GM23338 (cell line): ENCODE measurements around the gene CHGA. TPM values are rescaled to one million over a fixed set of nuclear protein-coding genes. Genes with fewer than 3 reads are reported as not detected.

Experiments used
- ATAC-seq: fragments of 200-7000 bp; cut with Tn5 transposase; 3 replicates; pipeline ENCODE4 v1.9.1; 2020
- DNase-seq: peaks from one replicate; pipeline ENCODE4 v3.0.0-alpha.2; 2015; ENCODE audit warnings: low spot score
- H2AFZ ChIP-seq: fragments of 200-600 bp; sonication (generic); 2 replicates; pipeline ENCODE4 v1.8.0; 2016; ENCODE audit warnings: antibody characterized with exemption, mild to moderate bottlenecking, moderate library complexity
- H3F3A ChIP-seq: fragments of 200-600 bp; sonication (generic); replicated peaks from 2 replicates; pipeline ENCODE4 v1.8.0; 2017; ENCODE audit warnings: antibody characterized with exemption, mixed run types, low read depth
- H3K27ac ChIP-seq: fragments of 200-600 bp; sonication (generic); 2 replicates; pipeline ENCODE4 v1.6.1; 2016; ENCODE audit warnings: low read depth
- H3K27me3 ChIP-seq: fragments of 200-600 bp; sonication (generic); 2 replicates; pipeline ENCODE4 v1.8.0; 2016; ENCODE audit warnings: mild to moderate bottlenecking, mixed run types, moderate library complexity; ENCODE audit not compliant: insufficient read depth
- H3K36me3 ChIP-seq: fragments of 200-600 bp; sonication (generic); 2 replicates; pipeline ENCODE4 v1.8.0; 2016; ENCODE audit warnings: mild to moderate bottlenecking; ENCODE audit not compliant: insufficient read depth
- H3K4me1 ChIP-seq: fragments of 200-600 bp; sonication (generic); 2 replicates; pipeline ENCODE4 v1.8.0; 2016; ENCODE audit warnings: mild to moderate bottlenecking, moderate library complexity; ENCODE audit not compliant: insufficient read depth
- H3K4me2 ChIP-seq: fragments of 200-600 bp; sonication (generic); 2 replicates; pipeline ENCODE4 v1.7.1; 2017; ENCODE audit warnings: mixed run types
- H3K4me3 ChIP-seq: fragments of 200-600 bp; sonication (generic); 2 replicates; pipeline ENCODE4 v1.6.1; 2016; ENCODE audit warnings: mixed run types
- H3K79me2 ChIP-seq: fragments of 200-600 bp; sonication (generic); replicated peaks from 2 replicates; pipeline ENCODE4 v1.8.0; 2017; ENCODE audit warnings: mild to moderate bottlenecking; ENCODE audit not compliant: insufficient read depth
- H3K9me2 ChIP-seq: fragments of 200-600 bp; sonication (generic); 2 replicates; pipeline ENCODE4 v1.8.0; 2017; ENCODE audit not compliant: insufficient read depth
- H4K20me1 ChIP-seq: fragments of 200-600 bp; sonication (generic); replicated peaks from 2 replicates; pipeline ENCODE4 v1.8.0; 2017; ENCODE audit warnings: mild to moderate bottlenecking; ENCODE audit not compliant: insufficient read depth
- H3K27ac Mint-ChIP-seq: 2 replicates; pipeline ENCODE4 v1.8.0; 2020; ENCODE audit warnings: inconsistent platforms, mild to moderate bottlenecking, moderate library complexity, mixed read lengths
- H3K27me3 Mint-ChIP-seq: 3 replicates; pipeline ENCODE4 v1.8.0; 2022; ENCODE audit warnings: low read depth, mild to moderate bottlenecking, moderate library complexity, mixed read lengths, inconsistent platforms; ENCODE audit not compliant: insufficient read depth, poor library complexity
- H3K36me3 Mint-ChIP-seq: 3 replicates; pipeline ENCODE4 v1.8.0; 2021; ENCODE audit warnings: low read depth, mild to moderate bottlenecking, inconsistent platforms, moderate library complexity, mixed read lengths
- H3K4me1 Mint-ChIP-seq: 3 replicates; pipeline ENCODE4 v1.8.0; 2020; ENCODE audit warnings: mild to moderate bottlenecking, inconsistent platforms, mixed read lengths
- H3K4me3 Mint-ChIP-seq: 3 replicates; pipeline ENCODE4 v1.8.0; 2021; ENCODE audit warnings: moderate library complexity, mild to moderate bottlenecking, inconsistent platforms, mixed read lengths
- H3K9me3 Mint-ChIP-seq: 3 replicates; pipeline ENCODE4 v1.8.0; 2020; ENCODE audit warnings: moderate library complexity, mild to moderate bottlenecking, inconsistent platforms, mixed read lengths
- CREB1 ChIP-seq: fragments of 250-450 bp; sonication (Bioruptor Pico); IDR thresholded peaks from 2 replicates; pipeline ENCODE4 v1.5.0; 2020; ENCODE audit warnings: low read depth, mild to moderate bottlenecking, moderate library complexity
- CTCF ChIP-seq, 2 experiments: fragments of 200-600 bp in 1 of 2; sonication (generic) in 1 of 2; conservative IDR thresholded peaks; 2 replicates each; pipeline versions ENCODE4 v1.5.1 to v1.6.1; 2016 to 2017; ENCODE audit warnings: antibody characterized with exemption in 2 of 2, low read depth in 2 of 2, mild to moderate bottlenecking in 2 of 2, moderate library complexity in 1 of 2
- ETS1 ChIP-seq: IDR thresholded peaks from 2 replicates; pipeline ENCODE4 v1.6.1; 2016; ENCODE audit warnings: antibody characterized with exemption
- EZH2 ChIP-seq: fragments of 200-600 bp; sonication (generic); IDR thresholded peaks from one replicate; pipeline ENCODE4 v1.8.0; 2017; ENCODE audit warnings: antibody characterized with exemption, mild to moderate bottlenecking, low read depth; ENCODE audit not compliant: unreplicated experiment
- EZH2phosphoT487 ChIP-seq: fragments of 200-600 bp; sonication (generic); IDR thresholded peaks from one replicate; pipeline ENCODE4 v1.8.1; 2018; ENCODE audit warnings: antibody characterized with exemption; ENCODE audit not compliant: unreplicated experiment
- JUNB ChIP-seq: IDR thresholded peaks from one replicate; pipeline ENCODE4 v1.6.1; 2016; ENCODE audit warnings: antibody characterized with exemption; ENCODE audit not compliant: unreplicated experiment
- NANOG ChIP-seq: IDR thresholded peaks from 2 replicates; pipeline ENCODE4 v1.6.1; 2016; ENCODE audit warnings: antibody characterized with exemption, borderline replicate concordance
- POLR2AphosphoS5 ChIP-seq: IDR thresholded peaks from 2 replicates; pipeline ENCODE4 v1.6.1; 2016; ENCODE audit warnings: antibody characterized with exemption, low read depth
- REST ChIP-seq: IDR thresholded peaks from one replicate; pipeline ENCODE4 v1.6.1; 2018; ENCODE audit warnings: antibody characterized with exemption; ENCODE audit not compliant: unreplicated experiment
- STAT1 ChIP-seq: IDR thresholded peaks from one replicate; pipeline ENCODE4 v1.6.1; 2016; ENCODE audit warnings: antibody characterized with exemption; ENCODE audit not compliant: unreplicated experiment
- ZNF114 ChIP-seq: fragments of 250-450 bp; sonication (Bioruptor Pico); IDR thresholded peaks from 2 replicates; pipeline ENCODE4 v1.5.0; 2020; ENCODE audit warnings: mild to moderate bottlenecking, moderate library complexity
- ZNF331 ChIP-seq: fragments of 250-450 bp; sonication (Bioruptor Pico); IDR thresholded peaks from 2 replicates; pipeline ENCODE4 v1.5.0; 2020; ENCODE audit warnings: low read depth, mild to moderate bottlenecking, moderate library complexity
- polyA plus RNA-seq: library from polyadenylated mRNA; unstranded; fragments of >200 nt; fragmentation: Nextera tagmentation; extraction: Ambion mirVana; gene quantifications from 2 replicates; pipeline ENCODE4 v1.2.1, GENCODE V29; 2016
- total RNA-seq: library from RNA; depleted of rRNA; stranded (reverse); fragments of >200 nt; shearing (Covaris generic); gene quantifications from 2 replicates; pipeline ENCODE4 v1.2.3, GENCODE V29; 2014
- TF ChIP-seq, protein P1 (sequence below): fragments of 250-450 bp; sonication (Bioruptor Pico); IDR thresholded peaks from 2 replicates; pipeline ENCODE4 v1.5.0; 2020; ENCODE audit warnings: mild to moderate bottlenecking, moderate library complexity

The CHGA gene
- total and polyA plus RNA-seq, 2 experiments from 2014 or later, result 13.9 to 19.6 TPM

GRCh38 chr14:92898566-92899131, 24.3 kb upstream of the CHGA start:
- Mint-ChIP-seq H3K4me3 (no peak overlapping the region), H3K36me3 (no peaks in the 10 kb centered on the region), H3K9me3 (peaks cover 1% of the 10 kb centered on the region), H3K27me3 (peaks cover 13% of the 10 kb centered on the region), H3K4me1 (peaks cover 16% of the 10 kb centered on the region), H3K27ac (no peak overlapping the region)
- H3K4me2 ChIP-seq, result no peak overlapping the region
- no peak overlapping the region for H3K27ac ChIP-seq
- H2AFZ ChIP-seq, result peak overlapping the region; percentile 23; the same call in 1 of the 2 replicates
- TF ChIP-seq EZH2, result no peak
- no peak for TF ChIP-seq ZNF114 (CRISPR knock-in tag)
- TF ChIP-seq CTCF (conservative IDR thresholded peaks at IDR 0.05; ENCODE audit: low read depth in 2 of 2), result no peak
- TF ChIP-seq ZNF331 (CRISPR knock-in tag), result no peak
- no peak for TF ChIP-seq ETS1
- no peak for TF ChIP-seq STAT1
- TF ChIP-seq EZH2phosphoT487, result no peak
- no peak for TF ChIP-seq POLR2AphosphoS5
- no peak for TF ChIP-seq JUNB
- no peak for TF ChIP-seq NANOG
- no peak for TF ChIP-seq REST
- TF ChIP-seq, protein P1, sequence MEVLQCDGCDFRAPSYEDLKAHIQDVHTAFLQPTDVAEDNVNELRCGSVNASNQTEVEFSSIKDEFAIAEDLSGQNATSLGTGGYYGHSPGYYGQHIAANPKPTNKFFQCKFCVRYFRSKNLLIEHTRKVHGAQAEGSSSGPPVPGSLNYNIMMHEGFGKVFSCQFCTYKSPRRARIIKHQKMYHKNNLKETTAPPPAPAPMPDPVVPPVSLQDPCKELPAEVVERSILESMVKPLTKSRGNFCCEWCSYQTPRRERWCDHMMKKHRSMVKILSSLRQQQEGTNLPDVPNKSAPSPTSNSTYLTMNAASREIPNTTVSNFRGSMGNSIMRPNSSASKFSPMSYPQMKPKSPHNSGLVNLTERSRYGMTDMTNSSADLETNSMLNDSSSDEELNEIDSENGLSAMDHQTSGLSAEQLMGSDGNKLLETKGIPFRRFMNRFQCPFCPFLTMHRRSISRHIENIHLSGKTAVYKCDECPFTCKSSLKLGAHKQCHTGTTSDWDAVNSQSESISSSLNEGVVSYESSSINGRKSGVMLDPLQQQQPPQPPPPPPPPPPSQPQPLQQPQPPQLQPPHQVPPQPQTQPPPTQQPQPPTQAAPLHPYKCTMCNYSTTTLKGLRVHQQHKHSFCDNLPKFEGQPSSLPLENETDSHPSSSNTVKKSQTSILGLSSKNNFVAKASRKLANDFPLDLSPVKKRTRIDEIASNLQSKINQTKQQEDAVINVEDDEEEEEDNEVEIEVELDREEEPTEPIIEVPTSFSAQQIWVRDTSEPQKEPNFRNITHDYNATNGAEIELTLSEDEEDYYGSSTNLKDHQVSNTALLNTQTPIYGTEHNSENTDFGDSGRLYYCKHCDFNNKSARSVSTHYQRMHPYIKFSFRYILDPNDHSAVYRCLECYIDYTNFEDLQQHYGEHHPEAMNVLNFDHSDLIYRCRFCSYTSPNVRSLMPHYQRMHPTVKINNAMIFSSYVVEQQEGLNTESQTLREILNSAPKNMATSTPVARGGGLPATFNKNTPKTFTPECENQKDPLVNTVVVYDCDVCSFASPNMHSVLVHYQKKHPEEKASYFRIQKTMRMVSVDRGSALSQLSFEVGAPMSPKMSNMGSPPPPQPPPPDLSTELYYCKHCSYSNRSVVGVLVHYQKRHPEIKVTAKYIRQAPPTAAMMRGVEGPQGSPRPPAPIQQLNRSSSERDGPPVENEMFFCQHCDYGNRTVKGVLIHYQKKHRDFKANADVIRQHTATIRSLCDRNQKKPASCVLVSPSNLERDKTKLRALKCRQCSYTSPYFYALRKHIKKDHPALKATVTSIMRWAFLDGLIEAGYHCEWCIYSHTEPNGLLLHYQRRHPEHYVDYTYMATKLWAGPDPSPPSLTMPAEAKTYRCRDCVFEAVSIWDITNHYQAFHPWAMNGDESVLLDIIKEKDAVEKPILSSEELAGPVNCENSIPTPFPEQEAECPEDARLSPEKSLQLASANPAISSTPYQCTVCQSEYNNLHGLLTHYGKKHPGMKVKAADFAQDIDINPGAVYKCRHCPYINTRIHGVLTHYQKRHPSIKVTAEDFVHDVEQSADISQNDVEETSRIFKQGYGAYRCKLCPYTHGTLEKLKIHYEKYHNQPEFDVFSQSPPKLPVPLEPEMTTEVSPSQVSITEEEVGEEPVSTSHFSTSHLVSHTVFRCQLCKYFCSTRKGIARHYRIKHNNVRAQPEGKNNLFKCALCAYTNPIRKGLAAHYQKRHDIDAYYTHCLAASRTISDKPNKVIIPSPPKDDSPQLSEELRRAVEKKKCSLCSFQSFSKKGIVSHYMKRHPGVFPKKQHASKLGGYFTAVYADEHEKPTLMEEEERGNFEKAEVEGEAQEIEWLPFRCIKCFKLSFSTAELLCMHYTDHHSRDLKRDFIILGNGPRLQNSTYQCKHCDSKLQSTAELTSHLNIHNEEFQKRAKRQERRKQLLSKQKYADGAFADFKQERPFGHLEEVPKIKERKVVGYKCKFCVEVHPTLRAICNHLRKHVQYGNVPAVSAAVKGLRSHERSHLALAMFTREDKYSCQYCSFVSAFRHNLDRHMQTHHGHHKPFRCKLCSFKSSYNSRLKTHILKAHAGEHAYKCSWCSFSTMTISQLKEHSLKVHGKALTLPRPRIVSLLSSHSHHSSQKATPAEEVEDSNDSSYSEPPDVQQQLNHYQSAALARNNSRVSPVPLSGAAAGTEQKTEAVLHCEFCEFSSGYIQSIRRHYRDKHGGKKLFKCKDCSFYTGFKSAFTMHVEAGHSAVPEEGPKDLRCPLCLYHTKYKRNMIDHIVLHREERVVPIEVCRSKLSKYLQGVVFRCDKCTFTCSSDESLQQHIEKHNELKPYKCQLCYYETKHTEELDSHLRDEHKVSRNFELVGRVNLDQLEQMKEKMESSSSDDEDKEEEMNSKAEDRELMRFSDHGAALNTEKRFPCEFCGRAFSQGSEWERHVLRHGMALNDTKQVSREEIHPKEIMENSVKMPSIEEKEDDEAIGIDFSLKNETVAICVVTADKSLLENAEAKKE, result no peak
- TF ChIP-seq CREB1 (CRISPR knock-in tag), result no peak
- no peaks in the 10 kb centered on the region for H3K79me2 ChIP-seq
- no peak; the same call in 2 of the 3 replicates for ATAC-seq
- no peaks in the 10 kb centered on the region for H3F3A ChIP-seq
- no peaks in the 10 kb centered on the region for H3K36me3 ChIP-seq
- no peaks in the 10 kb centered on the region; the same call in 1 of the 2 replicates for H3K4me1 ChIP-seq
- no peaks in the 10 kb centered on the region for H4K20me1 ChIP-seq
- no peaks in the 10 kb centered on the region for H3K9me2 ChIP-seq
- DNase-seq, result no peak
- H3K27me3 ChIP-seq, result peaks cover 3% of the 10 kb centered on the region; the same call in 1 of the 2 replicates
- no peak overlapping the region for H3K4me3 ChIP-seq
